GM23248 (cell line): ENCODE data around the gene GUCA2A. TPM values are rescaled to one million over a fixed set of nuclear protein-coding genes. Genes with fewer than 3 reads are reported as not detected.

ENCODE experiments used
- DNase-seq: peaks from one replicate; pipeline ENCODE4 v3.0.0-alpha.2; 2015
- H2AFZ ChIP-seq: fragments of 200-600 bp; sonication (generic); 2 replicates; pipeline ENCODE4 v1.6.1; 2016; ENCODE audit warnings: antibody characterized with exemption
- H3F3A ChIP-seq: fragments of 200-600 bp; sonication (generic); 2 replicates; pipeline ENCODE4 v1.6.1; 2016; ENCODE audit warnings: mild to moderate bottlenecking, antibody characterized with exemption, mixed run types; ENCODE audit not compliant: insufficient read depth
- H3K27ac ChIP-seq: fragments of 200-600 bp; sonication (generic); 2 replicates; pipeline ENCODE4 v1.5.1; 2016; ENCODE audit warnings: mild to moderate bottlenecking
- H3K27me3 ChIP-seq: fragments of 200-600 bp; sonication (generic); replicated peaks from 2 replicates; pipeline ENCODE4 v1.6.1; 2016; ENCODE audit warnings: mild to moderate bottlenecking; ENCODE audit not compliant: insufficient read depth
- H3K36me3 ChIP-seq: fragments of 200-600 bp; sonication (generic); 2 replicates; pipeline ENCODE4 v1.6.1; 2016; ENCODE audit warnings: low read depth, mild to moderate bottlenecking
- H3K4me1 ChIP-seq: fragments of 200-600 bp; sonication (generic); 2 replicates; pipeline ENCODE4 v1.6.1; 2016; ENCODE audit warnings: mild to moderate bottlenecking; ENCODE audit not compliant: insufficient read depth
- H3K4me2 ChIP-seq: fragments of 200-600 bp; sonication (generic); one replicate; pipeline ENCODE4 v1.6.1; 2016; ENCODE audit warnings: mild to moderate bottlenecking; ENCODE audit not compliant: unreplicated experiment
- H3K4me3 ChIP-seq: fragments of 200-600 bp; sonication (generic); 2 replicates; pipeline ENCODE4 v1.5.1; 2016; ENCODE audit warnings: mild to moderate bottlenecking
- H3K79me2 ChIP-seq: fragments of 200-600 bp; sonication (generic); 2 replicates; pipeline ENCODE4 v1.6.1; 2016; ENCODE audit warnings: mild to moderate bottlenecking; ENCODE audit not compliant: insufficient read depth
- H3K9ac ChIP-seq: fragments of 200-600 bp; sonication (generic); 2 replicates; pipeline ENCODE4 v1.6.1; 2016; ENCODE audit warnings: mild to moderate bottlenecking
- H3K9me2 ChIP-seq: fragments of 200-600 bp; sonication (generic); 2 replicates; pipeline ENCODE4 v1.6.1; 2016; ENCODE audit warnings: mixed run types, mild to moderate bottlenecking, moderate library complexity; ENCODE audit not compliant: insufficient read depth
- H3K9me3 ChIP-seq: fragments of 200-600 bp; sonication (generic); one replicate; pipeline ENCODE4 v1.6.1; 2017; ENCODE audit warnings: low read depth
- H4K20me1 ChIP-seq: fragments of 200-600 bp; sonication (generic); 2 replicates; pipeline ENCODE4 v1.6.0; 2016; ENCODE audit not compliant: insufficient read depth
- EZH2 ChIP-seq: fragments of 200-600 bp; sonication (generic); IDR thresholded peaks from 2 replicates; pipeline ENCODE4 v1.6.1; 2018; ENCODE audit warnings: antibody characterized with exemption, mild to moderate bottlenecking; ENCODE audit not compliant: insufficient read depth, poor library complexity, severe bottlenecking
- EZH2phosphoT487 ChIP-seq: fragments of 200-600 bp; sonication (generic); IDR thresholded peaks from 2 replicates; pipeline ENCODE4 v1.6.1; 2018; ENCODE audit warnings: antibody characterized with exemption, moderate library complexity, mild to moderate bottlenecking, low read depth; ENCODE audit not compliant: insufficient read depth
- WGBS, 2 experiments: methylation state at CpG; one replicate each; pipeline ENCODE4 v1.1.6; 2015 to 2017; ENCODE audit warnings: low lambda C conversion rate in 2 of 2, low coverage in 1 of 2; ENCODE audit errors: missing lambda C conversion rate in 2 of 2; 5-methylcytosine and 5-hydroxymethylcytosine counted together
- in situ Hi-C: fragments of 300-500 bp; cut with MboI; formaldehyde crosslinking; loops from 2 replicates; pipeline ENCODE4 v1.15.0; 2020
- polyA plus RNA-seq: library from polyadenylated mRNA; unstranded; fragments of >200 nt; fragmentation: Nextera tagmentation; extraction: Ambion mirVana; gene quantifications from 2 replicates; pipeline ENCODE4 v1.2.1, GENCODE V29; 2016
- total RNA-seq: library from RNA; depleted of rRNA; stranded (reverse); fragments of >200 nt; shearing (Covaris generic); gene quantifications from 2 replicates; pipeline ENCODE4 v1.2.3, GENCODE V29; 2014

Gene GUCA2A
- total and polyA plus RNA-seq, 2 experiments from 2014 or later = not detected

GRCh38 chr1:42171679-42172266, 7.2 kb upstream of the GUCA2A start:
- H3K4me1 ChIP-seq = peaks cover 15% of the 10 kb centered on the region
- no peak overlapping the region for H3K9ac ChIP-seq
- no peaks in the 10 kb centered on the region for H3K36me3 ChIP-seq
- H3K9me3 ChIP-seq = no peaks in the 10 kb centered on the region
- H3K4me3 ChIP-seq = no peak overlapping the region
- no peak overlapping the region for H3K27ac ChIP-seq
- 58 to 72% methylated on average over 6 of the region's 6 CpGs for WGBS, 2 experiments
- DNase-seq = no peak
- H3K79me2 ChIP-seq = no peaks in the 10 kb centered on the region
- TF ChIP-seq EZH2phosphoT487 = no peak
- no peak for TF ChIP-seq EZH2
- no peaks in the 10 kb centered on the region for H3K27me3 ChIP-seq
- in situ Hi-C loops = no loop called here
- no peak overlapping the region for H2AFZ ChIP-seq
- H3F3A ChIP-seq = peaks cover 20% of the 10 kb centered on the region
- H3K4me2 ChIP-seq = no peak overlapping the region
- no peaks in the 10 kb centered on the region for H3K9me2 ChIP-seq
- H4K20me1 ChIP-seq = no peaks in the 10 kb centered on the region

- Histone ChIP-seq H3K79me2 (no peaks in the 10 kb centered on the region), H3K4me3 (no peak overlapping the region), H3K27ac (no peak overlapping the region), H3K9me3 (no peaks in the 10 kb centered on the region), H3K4me2 (no peak overlapping the region), H3K27me3 (no peaks in the 10 kb centered on the region), H3K9ac (no peak overlapping the region), H3F3A (peaks cover 20% of the 10 kb centered on the region), H4K20me1 (no peaks in the 10 kb centered on the region), H3K4me1 (peaks cover 15% of the 10 kb centered on the region), H2AFZ (no peak overlapping the region), H3K36me3 (no peaks in the 10 kb centered on the region), H3K9me2 (no peaks in the 10 kb centered on the region)
- DNase-seq = no peak
- TF ChIP-seq EZH2 (no peak), EZH2phosphoT487 (no peak)
- 68 to 77% methylated on average over 16 to 17 of the region's 17 CpGs for WGBS, 2 experiments
- in situ Hi-C loops = no loop called here
Observed at GRCh38 chr1:42170779-42171621, 6.5 kb upstream of the GUCA2A start.

- in situ Hi-C loops = no loop called here
- Histone ChIP-seq H3K27me3 (no peaks in the 10 kb centered on the region), H3K9ac (no peak overlapping the region), H3K27ac (no peak overlapping the region), H3K9me3 (no peaks in the 10 kb centered on the region), H3K4me3 (no peak overlapping the region), H4K20me1 (no peaks in the 10 kb centered on the region), H3K4me2 (no peak overlapping the region), H3K36me3 (no peaks in the 10 kb centered on the region), H3K4me1 (peaks cover 4% of the 10 kb centered on the region), H3K9me2 (no peaks in the 10 kb centered on the region), H2AFZ (no peak overlapping the region), H3K79me2 (no peaks in the 10 kb centered on the region), H3F3A (peaks cover 4% of the 10 kb centered on the region; the same call in 1 of the 2 replicates)
- TF ChIP-seq EZH2phosphoT487 = no peak
- TF ChIP-seq EZH2 = no peak
- DNase-seq = no peak
- WGBS, 2 experiments = 79 to 85% methylated on average over 3 of the region's 3 CpGs
Observed at GRCh38 chr1:42168763-42169162, 4.2 kb upstream of the GUCA2A start.

- no peak overlapping the region for H3K4me2 ChIP-seq
- WGBS, 2 experiments = 100% methylated on average over 1 of the region's 1 CpG
- H3F3A ChIP-seq = no peaks in the 10 kb centered on the region
- no peaks in the 10 kb centered on the region for H4K20me1 ChIP-seq
- H3K9ac ChIP-seq = no peak overlapping the region
- H3K4me1 ChIP-seq = no peaks in the 10 kb centered on the region
- H3K9me3 ChIP-seq = no peaks in the 10 kb centered on the region
- TF ChIP-seq EZH2phosphoT487 = no peak
- TF ChIP-seq EZH2 = no peak
- in situ Hi-C loops = no loop called here
- no peak overlapping the region for H3K4me3 ChIP-seq
- H3K27ac ChIP-seq = no peak overlapping the region
- no peaks in the 10 kb centered on the region for H3K27me3 ChIP-seq
- no peak for DNase-seq
- H3K36me3 ChIP-seq = no peaks in the 10 kb centered on the region
- H2AFZ ChIP-seq = no peak overlapping the region
- no peaks in the 10 kb centered on the region for H3K79me2 ChIP-seq
- no peaks in the 10 kb centered on the region for H3K9me2 ChIP-seq
Observed at GRCh38 chr1:42168391-42168670, 3.8 kb upstream of the GUCA2A start.
